Mesenchymal stem cell (in vitro differentiated cells and primary cell): ENCODE measurements around the gene OPCML.

Source experiments
- DNase-seq: peaks from one replicate; pipeline ENCODE4 v3.0.0-alpha.2; 2013
- H2AFZ ChIP-seq: one replicate; pipeline ENCODE4 v1.6.1; 2013; ENCODE audit warnings: low read depth, mild to moderate bottlenecking, control low read depth, inconsistent platforms, low read length, moderate library complexity
- H2AK5ac ChIP-seq: 2 replicates; pipeline ENCODE4 v1.6.1; 2013; ENCODE audit warnings: low read length, moderate library complexity, mild to moderate bottlenecking, inconsistent platforms; ENCODE audit not compliant: severe bottlenecking
- H2BK120ac ChIP-seq: one replicate; pipeline ENCODE4 v1.6.1; 2013; ENCODE audit warnings: low read depth, mild to moderate bottlenecking, inconsistent platforms, low read length, moderate library complexity
- H2BK12ac ChIP-seq, 2 experiments: one replicate each; pipeline ENCODE4 v1.6.1; 2013; ENCODE audit warnings: inconsistent platforms in 2 of 2, low read length in 2 of 2, mild to moderate bottlenecking in 2 of 2, moderate library complexity in 2 of 2, control low read depth in 1 of 2
- H2BK15ac ChIP-seq: one replicate; pipeline ENCODE4 v1.6.1; 2013; ENCODE audit warnings: mild to moderate bottlenecking, low read depth, inconsistent platforms; ENCODE audit not compliant: poor library complexity, severe bottlenecking
- H2BK5ac ChIP-seq: 2 replicates; pipeline ENCODE4 v1.6.1; 2013; ENCODE audit warnings: low read depth, mild to moderate bottlenecking, low read length, control low read depth, inconsistent platforms; ENCODE audit not compliant: poor library complexity, severe bottlenecking
- H3K14ac ChIP-seq, 2 experiments: one replicate each; pipeline ENCODE4 v1.6.1; 2013; ENCODE audit warnings: inconsistent platforms in 2 of 2, low read length in 2 of 2, control low read depth in 1 of 2, mild to moderate bottlenecking in 1 of 2, moderate library complexity in 1 of 2
- H3K18ac ChIP-seq, 2 experiments: one replicate each; pipeline ENCODE4 v1.6.1; 2013; ENCODE audit warnings: inconsistent platforms in 2 of 2, low read length in 2 of 2, control low read depth in 1 of 2, low read depth in 1 of 2, mild to moderate bottlenecking in 1 of 2
- H3K23ac ChIP-seq, 2 experiments: one replicate each; pipeline ENCODE4 v1.6.1; 2013; ENCODE audit warnings: inconsistent platforms in 2 of 2, low read length in 2 of 2, mild to moderate bottlenecking in 2 of 2, moderate library complexity in 2 of 2, control low read depth in 1 of 2
- H3K27ac ChIP-seq: 2 replicates; pipeline ENCODE4 v1.5.1; 2013; ENCODE audit warnings: mild to moderate bottlenecking, moderate library complexity, low read length, control low read depth, inconsistent platforms; ENCODE audit not compliant: poor library complexity, severe bottlenecking
- H3K27me3 ChIP-seq, 2 experiments: 2 replicates each; pipeline versions ENCODE4 v1.6.1 to v1.7.0; 2013; ENCODE audit warnings: low read length in 2 of 2, mild to moderate bottlenecking in 2 of 2, moderate library complexity in 2 of 2, control low read depth in 1 of 2, inconsistent platforms in 1 of 2; ENCODE audit not compliant: control insufficient read depth in 1 of 2, insufficient read depth in 1 of 2
- H3K36me3 ChIP-seq, 2 experiments: 2 replicates each; pipeline versions ENCODE4 v1.6.1 to v1.7.0; 2013; ENCODE audit warnings: low read length in 2 of 2, control low read depth in 1 of 2, inconsistent platforms in 1 of 2, low read depth in 1 of 2, mild to moderate bottlenecking in 1 of 2; ENCODE audit not compliant: insufficient read depth in 2 of 2, control insufficient read depth in 1 of 2
- H3K4ac ChIP-seq, 2 experiments: one replicate each; pipeline ENCODE4 v1.6.1; 2013; ENCODE audit warnings: inconsistent platforms in 2 of 2, low read length in 2 of 2, mild to moderate bottlenecking in 2 of 2, moderate library complexity in 2 of 2, control low read depth in 1 of 2, low read depth in 1 of 2
- H3K4me1 ChIP-seq: 2 replicates; pipeline ENCODE4 v1.6.1; 2013; ENCODE audit warnings: low read depth, low read length, control low read depth; ENCODE audit not compliant: control insufficient read depth, insufficient read depth
- H3K4me2 ChIP-seq: 2 replicates; pipeline ENCODE4 v1.6.1; 2013; ENCODE audit warnings: low read length, mild to moderate bottlenecking, inconsistent platforms; ENCODE audit not compliant: poor library complexity, severe bottlenecking
- H3K4me3 ChIP-seq, 2 experiments: 2 replicates each; pipeline versions ENCODE4 v1.5.1 to v1.7.0; 2013; ENCODE audit warnings: low read length in 2 of 2, mild to moderate bottlenecking in 2 of 2, control low read depth in 1 of 2, low read depth in 1 of 2; ENCODE audit not compliant: insufficient read depth in 1 of 2
- H3K79me1 ChIP-seq: replicated peaks from 2 replicates; pipeline ENCODE4 v1.6.1; 2013; ENCODE audit warnings: mild to moderate bottlenecking, control low read depth, low read length, inconsistent platforms; ENCODE audit not compliant: poor library complexity, severe bottlenecking
- H3K9ac ChIP-seq: 2 replicates; pipeline ENCODE4 v1.7.0; 2013; ENCODE audit warnings: mild to moderate bottlenecking, low read length, moderate library complexity
- H3K9me3 ChIP-seq: 2 replicates; pipeline ENCODE4 v1.7.0; 2013; ENCODE audit warnings: mild to moderate bottlenecking, low read length; ENCODE audit not compliant: control insufficient read depth
- H4K8ac ChIP-seq: one replicate; pipeline ENCODE4 v1.6.1; 2013; ENCODE audit warnings: inconsistent platforms, mild to moderate bottlenecking, low read length, moderate library complexity
- H4K91ac ChIP-seq: one replicate; pipeline ENCODE4 v1.6.1; 2013; ENCODE audit warnings: mild to moderate bottlenecking, low read length, inconsistent platforms
- WGBS: methylation state at CpG from one replicate; pipeline ENCODE4 v1.1.7; 2013; ENCODE audit warnings: mixed read lengths; 5-methylcytosine and 5-hydroxymethylcytosine counted together

The OPCML gene

GRCh38 chr11:132981131-132981956 lies 551.0 kb downstream of the OPCML start:
- Histone ChIP-seq H3K79me1 (no peaks in the 10 kb centered on the region), H3K4ac (no peak overlapping the region), H2BK12ac (no peak overlapping the region), H2AK5ac (no peak overlapping the region), H3K27me3 (peaks cover 0 to 14% of the 10 kb centered on the region in 2 experiments), H3K14ac (no peak overlapping the region), H3K9ac (no peak overlapping the region), H2BK15ac (no peak overlapping the region), H2BK5ac (no peak overlapping the region), H4K91ac (no peak overlapping the region), H4K8ac (no peak overlapping the region), H3K4me3 (no peak overlapping the region), H3K4me1 (no peaks in the 10 kb centered on the region), H3K36me3 (no peaks in the 10 kb centered on the region), H3K4me2 (no peak overlapping the region), H3K18ac (no peak overlapping the region), H3K9me3 (no peaks in the 10 kb centered on the region), H2BK120ac (no peak overlapping the region), H3K23ac (no peak overlapping the region), H2AFZ (no peak overlapping the region), H3K27ac (no peak overlapping the region)
- no peak for DNase-seq
- WGBS, result 79% methylated on average over 17 of the region's 17 CpGs

DNA sequence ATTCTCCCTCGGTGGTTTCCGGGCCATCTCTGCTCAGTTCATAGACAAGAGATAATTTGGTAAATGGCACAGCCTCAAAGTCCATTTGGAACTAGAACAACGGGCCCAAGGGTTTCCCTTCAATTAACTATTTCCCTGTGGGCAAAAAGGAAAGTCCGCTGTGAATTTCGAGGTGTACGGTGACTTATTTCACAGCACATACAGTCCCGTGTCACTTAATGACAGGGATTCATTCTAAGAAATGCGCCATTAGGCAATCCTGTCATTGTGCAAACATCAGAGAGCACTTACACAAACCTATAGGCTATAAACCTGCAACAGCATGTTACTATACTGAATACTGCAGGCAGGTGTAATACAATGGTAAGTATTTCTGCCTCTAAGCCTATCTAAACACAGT lies 551.6 kb downstream of the OPCML start:
- no peak overlapping the region for H2BK5ac ChIP-seq
- H3K27me3 ChIP-seq, result peaks cover 0 to 14% of the 10 kb centered on the region in 2 experiments
- H2BK12ac ChIP-seq, result no peak overlapping the region
- no peak overlapping the region for H4K8ac ChIP-seq
- H3K4me3 ChIP-seq, result no peak overlapping the region
- no peak overlapping the region for H3K14ac ChIP-seq
- no peak overlapping the region for H3K27ac ChIP-seq
- WGBS, result 87% methylated on average over 7 of the region's 8 CpGs
- no peaks in the 10 kb centered on the region for H3K79me1 ChIP-seq
- H3K9ac ChIP-seq, result no peak overlapping the region
- H3K4me2 ChIP-seq, result no peak overlapping the region
- no peak overlapping the region for H2AFZ ChIP-seq
- no peak overlapping the region for H3K18ac ChIP-seq
- no peaks in the 10 kb centered on the region for H3K9me3 ChIP-seq
- no peak for DNase-seq
- no peak overlapping the region for H3K23ac ChIP-seq
- H3K4me1 ChIP-seq, result no peaks in the 10 kb centered on the region
- H2BK15ac ChIP-seq, result no peak overlapping the region
- H3K36me3 ChIP-seq, result no peaks in the 10 kb centered on the region
- H2AK5ac ChIP-seq, result no peak overlapping the region
- H4K91ac ChIP-seq, result no peak overlapping the region
- H3K4ac ChIP-seq, result no peak overlapping the region
- no peak overlapping the region for H2BK120ac ChIP-seq

DNA sequence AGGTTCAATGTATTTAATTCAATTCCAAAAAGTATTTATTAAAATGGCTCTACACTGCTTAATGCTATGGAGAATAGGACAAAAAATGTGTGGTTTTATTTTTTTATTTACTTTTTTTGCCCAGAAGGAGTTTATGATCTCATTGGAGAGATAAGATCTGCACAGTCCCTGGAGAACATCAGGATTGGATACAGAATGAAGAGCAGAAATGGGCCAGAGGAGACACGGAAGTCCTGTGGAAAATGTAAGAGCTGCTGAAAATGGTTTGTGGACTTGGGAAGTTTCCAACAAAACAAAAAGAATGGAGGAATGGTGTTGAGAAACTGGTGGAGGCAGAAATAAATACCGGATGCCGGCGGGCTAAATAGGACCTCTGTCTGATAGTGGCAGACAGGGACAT lies 554.6 kb downstream of the OPCML start:
- Histone ChIP-seq H3K36me3 (no peaks in the 10 kb centered on the region), H3K14ac (no peak overlapping the region), H4K8ac (no peak overlapping the region), H2BK15ac (no peak overlapping the region), H3K27me3 (peaks cover 0 to 14% of the 10 kb centered on the region in 2 experiments), H3K4me2 (no peak overlapping the region), H3K18ac (no peak overlapping the region), H2BK5ac (no peak overlapping the region), H3K4me3 (no peak overlapping the region), H3K27ac (no peak overlapping the region), H3K4ac (no peak overlapping the region), H3K23ac (no peak overlapping the region), H2AFZ (no peak overlapping the region), H3K9ac (no peak overlapping the region), H2BK12ac (no peak overlapping the region), H4K91ac (no peak overlapping the region), H2AK5ac (no peak overlapping the region), H3K79me1 (no peaks in the 10 kb centered on the region), H3K4me1 (no peaks in the 10 kb centered on the region), H2BK120ac (no peak overlapping the region), H3K9me3 (no peaks in the 10 kb centered on the region)
- DNase-seq, result no peak
- WGBS, result 88% methylated on average over 4 of the region's 4 CpGs

GRCh38 chr11:132977241-132977640 lies 555.1 kb downstream of the OPCML start:
- Histone ChIP-seq H3K27me3 (peaks cover 0 to 14% of the 10 kb centered on the region in 2 experiments), H3K9me3 (no peaks in the 10 kb centered on the region), H3K4me1 (no peaks in the 10 kb centered on the region), H3K4ac (no peak overlapping the region), H3K4me3 (no peak overlapping the region), H4K91ac (no peak overlapping the region), H3K79me1 (no peaks in the 10 kb centered on the region), H3K4me2 (no peak overlapping the region), H2AFZ (no peak overlapping the region), H3K36me3 (no peaks in the 10 kb centered on the region), H3K27ac (no peak overlapping the region), H2BK5ac (no peak overlapping the region), H3K23ac (no peak overlapping the region), H4K8ac (no peak overlapping the region), H3K14ac (no peak overlapping the region), H2BK12ac (no peak overlapping the region), H2AK5ac (no peak overlapping the region), H2BK120ac (no peak overlapping the region), H3K18ac (no peak overlapping the region), H2BK15ac (no peak overlapping the region), H3K9ac (no peak overlapping the region)
- DNase-seq, result no peak
- 100% methylated on average over 1 of the region's 2 CpGs for WGBS
